SK-N-SH treated with all-trans-retinoic acid at 6 μM for 48 hours (cell line): ENCODE data around the gene CTIF.

Experiments used
- ATAC-seq: fragments of 200-7000 bp; cut with Tn5 transposase; 3 replicates; pipeline ENCODE4 v1.9.1; 2020; ENCODE audit warnings: mild to moderate bottlenecking, moderate library complexity
- BACH2 ChIP-seq: fragments of 250-450 bp; sonication (Bioruptor Pico); IDR thresholded peaks from 2 replicates; pipeline ENCODE4 v1.9.0; 2021; ENCODE audit warnings: mild to moderate bottlenecking, borderline replicate concordance
- CREB5 ChIP-seq: fragments of 250-450 bp; sonication (Bioruptor Pico); IDR thresholded peaks from 2 replicates; pipeline ENCODE4 v1.5.1; 2020; ENCODE audit warnings: low read depth, mild to moderate bottlenecking, moderate library complexity
- CSRNP3 ChIP-seq: fragments of 250-450 bp; sonication (Bioruptor Pico); IDR thresholded peaks from 2 replicates; pipeline ENCODE4 v1.5.1; 2021; ENCODE audit warnings: mild to moderate bottlenecking, moderate library complexity
- ISL1 ChIP-seq: fragments of 250-450 bp; sonication (Bioruptor Pico); IDR thresholded peaks from 2 replicates; pipeline ENCODE4 v2.1.2; 2022; ENCODE audit warnings: mild to moderate bottlenecking, moderate library complexity
- OSR1 ChIP-seq: fragments of 250-450 bp; sonication (Bioruptor Pico); IDR thresholded peaks from 2 replicates; pipeline ENCODE4 v1.8.0; 2022; ENCODE audit warnings: moderate library complexity, mild to moderate bottlenecking, inconsistent platforms
- PATZ1 ChIP-seq: fragments of 250-450 bp; sonication (Bioruptor Pico); IDR thresholded peaks from 2 replicates; pipeline ENCODE4 v1.8.0; 2020; ENCODE audit warnings: mild to moderate bottlenecking, moderate library complexity, borderline replicate concordance
- RARB ChIP-seq: fragments of 250-450 bp; sonication (Bioruptor Pico); IDR thresholded peaks from 2 replicates; pipeline ENCODE4 v1.8.0; 2021; ENCODE audit warnings: mild to moderate bottlenecking, moderate library complexity
- SNAI2 ChIP-seq: fragments of 250-450 bp; sonication (Bioruptor Pico); IDR thresholded peaks from 2 replicates; pipeline ENCODE4 v1.5.0; 2020; ENCODE audit warnings: mild to moderate bottlenecking, moderate library complexity
- TOX ChIP-seq: fragments of 250-450 bp; sonication (Bioruptor Pico); IDR thresholded peaks from 2 replicates; pipeline ENCODE4 v1.8.0; 2021; ENCODE audit warnings: mild to moderate bottlenecking, moderate library complexity, borderline replicate concordance
- TSHZ2 ChIP-seq: fragments of 250-450 bp; sonication (Bioruptor Pico); IDR thresholded peaks from 2 replicates; pipeline ENCODE4 v1.5.0; 2020; ENCODE audit warnings: mild to moderate bottlenecking, moderate library complexity
- ZC3H10 ChIP-seq: fragments of 250-450 bp; sonication (Bioruptor Pico); IDR thresholded peaks from 2 replicates; pipeline ENCODE4 v1.5.1; 2021; ENCODE audit warnings: mild to moderate bottlenecking, moderate library complexity
- ZFP3 ChIP-seq: fragments of 250-450 bp; sonication (Bioruptor Pico); IDR thresholded peaks from 2 replicates; pipeline ENCODE4 v1.5.0; 2020; ENCODE audit warnings: mild to moderate bottlenecking, moderate library complexity
- ZNF565 ChIP-seq: fragments of 450-650 bp; formaldehyde crosslinking; conservative IDR thresholded peaks from 2 replicates; pipeline ENCODE4 v1.5.0; 2020; ENCODE audit warnings: low read depth, mild to moderate bottlenecking, moderate library complexity
- ZNF8 ChIP-seq: fragments of 450-650 bp; formaldehyde crosslinking; IDR thresholded peaks from 2 replicates; pipeline ENCODE4 v1.5.0; 2020; ENCODE audit warnings: mild to moderate bottlenecking, moderate library complexity

Gene CTIF

GRCh38 chr18:48659188-48660009 lies 120.6 kb downstream of the CTIF start (continued):
- no peak for TF ChIP-seq CSRNP3 (CRISPR knock-in tag)
- TF ChIP-seq ISL1, result no peak
- TF ChIP-seq BACH2, result no peak
- TF ChIP-seq RARB (CRISPR knock-in tag), result no peak
- no peak for TF ChIP-seq ZNF565
- no peak for TF ChIP-seq ZFP3 (CRISPR knock-in tag)
- no peak for TF ChIP-seq PATZ1
- TF ChIP-seq ZC3H10 (CRISPR knock-in tag), result no peak

GRCh38 chr18:48660346-48661228 lies 121.8 kb downstream of the CTIF start:
- TF ChIP-seq TOX (no peak), ISL1 (0 out of 2 replicates have a peak, but pooled peaks have one; percentile 1), TSHZ2 (CRISPR knock-in tag) (0 out of 2 replicates have a peak, but pooled peaks have one; percentile 29)
- TF ChIP-seq, all 23 proteins: peak for 2
- peak; percentile 12 for ATAC-seq

GRCh38 chr18:48661421-48661820 lies 122.6 kb downstream of the CTIF start:
- ATAC-seq, result no peak
- TF ChIP-seq ZNF8 (CRISPR knock-in tag) (no peak), CREB5 (CRISPR knock-in tag) (no peak), SNAI2 (CRISPR knock-in tag) (no peak), OSR1 (CRISPR knock-in tag) (no peak), ZC3H10 (CRISPR knock-in tag) (no peak), ZFP3 (CRISPR knock-in tag) (no peak), TOX (no peak), RARB (CRISPR knock-in tag) (no peak), BACH2 (no peak), TSHZ2 (CRISPR knock-in tag) (no peak)
